Esophagus mucosa (tissue), 1 donor: ENCODE measurements around the gene IL15RA. TPM values are rescaled to one million over a fixed set of nuclear protein-coding genes. Genes with fewer than 3 reads are reported as not detected.
"Not testable (repeated sequence)": the region's sequence is repeated elsewhere in the genome, so short reads cannot be mapped to it uniquely, and the experiment has no call there.

Source experiments
- ATAC-seq: fragments of 200-7000 bp; cut with Tn5 transposase; one replicate; pipeline ENCODE4 v1.9.1; 2020
- total RNA-seq: library from RNA; stranded (reverse); gene quantifications from one replicate; pipeline ENCODE4 v1.2.4, GENCODE V29; 2023
- donor health status: DM: yes; HTN: yes; CAD: no.

IL15RA gene
- total RNA-seq, 1 donor from 2014 or later = 5.2 TPM

- no peak for ATAC-seq
Measured at GRCh38 chr10:6005856-6006395, 28.6 kb upstream of the IL15RA start.

GRCh38 chr10:6005161-6005804 lies 27.9 kb upstream of the IL15RA start:
- not testable (repeated sequence) for ATAC-seq

- ATAC-seq = no peak
Measured at GRCh38 chr10:6002809-6003510, 25.6 kb upstream of the IL15RA start.

GRCh38 chr10:5999440-6000165 lies 22.3 kb upstream of the IL15RA start:
- peak; percentile 17 for ATAC-seq

- no peak for ATAC-seq
Measured at GRCh38 chr10:5996696-5997095, 19.4 kb upstream of the IL15RA start.

- no peak for ATAC-seq
Measured at GRCh38 chr10:5992398-5992797, 15.1 kb upstream of the IL15RA start.

GRCh38 chr10:5991708-5992107 lies 14.4 kb upstream of the IL15RA start:
- no peak for ATAC-seq

GRCh38 chr10:5989756-5990155 lies 12.4 kb upstream of the IL15RA start:
- ATAC-seq = no peak

- ATAC-seq = no peak
Measured at GRCh38 chr10:5988336-5988920, 11.1 kb upstream of the IL15RA start.

- ATAC-seq = no peak
Measured at GRCh38 chr10:5987747-5988146, 10.4 kb upstream of the IL15RA start.

- ATAC-seq = no peak
Measured at GRCh38 chr10:5985029-5985428, 7.7 kb upstream of the IL15RA start.

- ATAC-seq = no peak
Measured at GRCh38 chr10:5983774-5984173, 6.4 kb upstream of the IL15RA start.

- no peak for ATAC-seq
Measured at GRCh38 chr10:5981529-5981928, 4.2 kb upstream of the IL15RA start.

- no peak for ATAC-seq
Measured at GRCh38 chr10:5978230-5978489, 817 bp upstream of the IL15RA start.

GRCh38 chr10:5976512-5977470 lies 552 bp downstream of the IL15RA start:
- ATAC-seq = peak; percentile 47

- peak; percentile 24 for ATAC-seq
Measured at GRCh38 chr10:5975641-5976473, 1.5 kb downstream of the IL15RA start.

- no peak for ATAC-seq
Measured at GRCh38 chr10:5973069-5973468, 4.3 kb downstream of the IL15RA start.

- ATAC-seq = no peak
Measured at GRCh38 chr10:5971886-5972285, 5.5 kb downstream of the IL15RA start.

GRCh38 chr10:5971315-5971832 lies 6.0 kb downstream of the IL15RA start:
- peak; percentile 85 for ATAC-seq

- ATAC-seq = no peak
Measured at GRCh38 chr10:5970527-5970926, 6.8 kb downstream of the IL15RA start.

- ATAC-seq = no peak
Measured at GRCh38 chr10:5970066-5970465, 7.3 kb downstream of the IL15RA start.
